K562 (cell line): ENCODE data around the gene CTIF. TPM values are rescaled to one million over a fixed set of nuclear protein-coding genes. Genes with fewer than 3 reads are reported as not detected.

Source experiments
- E4F1 ChIP-seq: fragments of 250-450 bp; sonication (Bioruptor Pico); IDR thresholded peaks from 2 replicates; pipeline ENCODE4 v1.5.0; 2021; ENCODE audit warnings: mild to moderate bottlenecking, borderline replicate concordance
- PATZ1 ChIP-seq: fragments of 250-450 bp; sonication (Bioruptor Pico); IDR thresholded peaks from 2 replicates; pipeline ENCODE4 v1.5.0; 2020; ENCODE audit warnings: mild to moderate bottlenecking, borderline replicate concordance
- PTTG1 ChIP-seq: fragments of 450-650 bp; IDR thresholded peaks from 2 replicates; pipeline ENCODE4 v1.6.1; 2016; ENCODE audit warnings: low read depth, mild to moderate bottlenecking, missing genetic modification characterization, missing compliant biosample characterization
- SLC30A9 ChIP-seq: fragments of 250-450 bp; sonication (Bioruptor Pico); IDR thresholded peaks from 2 replicates; pipeline ENCODE4 v1.8.0; 2022; ENCODE audit warnings: mild to moderate bottlenecking, moderate library complexity
- ZNF197 ChIP-seq: fragments of 200-800 bp; sonication (Bioruptor generic); IDR thresholded peaks from 2 replicates; pipeline ENCODE4 v1.6.1; 2016; ENCODE audit warnings: low read depth, missing genetic modification characterization, missing compliant biosample characterization
- ZNF518B ChIP-seq: fragments of 250-450 bp; sonication (Bioruptor Pico); IDR thresholded peaks from 2 replicates; pipeline ENCODE4 v1.5.0; 2021; ENCODE audit warnings: mild to moderate bottlenecking, moderate library complexity
- polyA plus RNA-seq, 8 experiments: library from polyadenylated mRNA; depleted of rRNA in 4 of 8; stranded (reverse) in 5 of 8; unstranded in 3 of 8; fragments of >200 nt; fragmentation: Nextera tagmentation in 2 of 8; fragmentation: Illumina TruSeq in 1 of 8; extraction: Ambion mirVana in 2 of 8; extraction: Trizol in 1 of 8; gene quantifications; 2 replicates each; pipeline versions ENCODE4 v1.2.1 to v1.2.3, GENCODE V29; 2011 to 2014; ENCODE audit warnings: inconsistent platforms in 1 of 8, missing spikeins in 1 of 8
- total RNA-seq, 7 experiments: library from RNA; depleted of rRNA in 6 of 7; stranded (reverse); fragments of >200 nt in 6 of 7; fragmentation: Illumina TruSeq in 2 of 7; extraction: Trizol in 2 of 7; gene quantifications; 2 replicates each; pipeline versions ENCODE4 v1.2.1 to v1.2.3, GENCODE V29; 2011 to 2021; ENCODE audit warnings: low replicate concordance in 1 of 7

The CTIF gene
- total and polyA plus RNA-seq, 9 of the 15 experiments (the other 6 are each of a cell fraction or from before 2014, with no cell fraction given): 0.17 to 11.5 (median 2.2) TPM

- TF ChIP-seq ZNF197 (CRISPR knock-in tag): no peak
- no peak for TF ChIP-seq ZNF518B (CRISPR knock-in tag)
- no peak for TF ChIP-seq PTTG1 (tag)
- TF ChIP-seq PATZ1 (CRISPR knock-in tag): no peak
- no peak for TF ChIP-seq SLC30A9 (CRISPR knock-in tag)
- TF ChIP-seq E4F1 (CRISPR knock-in tag): no peak
- TF ChIP-seq, all 486 proteins: peak for 0
Measured at GRCh38 chr18:48546396-48546795, 7.6 kb downstream of the CTIF start (continued).
